ENCODE data around the gene DCTN4. TPM values are rescaled to one million over a fixed set of nuclear protein-coding genes. Genes with fewer than 3 reads are reported as not detected.

Gene DCTN4
- total and polyA plus RNA-seq, 2 of the 8 experiments (the other 6 are each of a cell fraction or from before 2014, with no cell fraction given), result 20.5 to 42.7 TPM

DNA sequence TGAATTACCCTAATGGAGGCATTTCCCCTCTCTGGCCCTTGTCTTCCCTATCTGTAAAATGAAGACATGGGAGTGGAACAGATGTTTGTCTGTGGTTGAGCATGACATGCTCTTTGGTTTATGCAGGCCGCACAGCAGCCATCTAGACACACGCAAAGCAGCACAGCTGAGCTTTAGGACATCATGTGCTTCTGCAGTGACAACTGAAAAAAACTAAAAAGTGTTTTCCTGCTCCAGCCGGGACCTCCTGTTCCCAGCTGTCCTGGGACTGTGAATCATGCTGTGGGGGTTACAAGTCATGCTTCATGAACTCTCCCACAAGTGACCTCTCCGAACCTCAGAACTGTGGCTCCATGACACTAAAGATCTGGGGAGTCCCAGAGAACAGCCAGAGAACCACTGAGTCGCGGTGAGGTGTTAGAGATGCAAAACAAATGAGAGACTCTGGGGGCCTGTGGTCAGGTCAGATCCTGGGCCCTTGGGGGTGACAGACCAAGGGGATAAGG lies 21.4 kb upstream of the DCTN4 start:
- FAIRE-seq, result no peak
- no peaks in the 10 kb centered on the region for H3K79me2 ChIP-seq (ENCODE audit: control insufficient read depth in 1 of 2, insufficient read depth in 2 of 2, low read length in 2 of 2)
- H4K20me1 ChIP-seq (replicated peaks in 1 of 2; ENCODE audit: control insufficient read depth in 1 of 2, insufficient read depth in 2 of 2, low read length in 2 of 2), result no peaks in the 10 kb centered on the region
- 0 out of 8 replicates have a peak, but pooled peaks cover 0 to 3% (median 0%) of the 10 kb centered on the region in 4 experiments for H3K36me3 ChIP-seq (ENCODE audit: control insufficient read depth in 2 of 4, insufficient read depth in 4 of 4, low read length in 3 of 4)
- no peak overlapping the region for H4K8ac ChIP-seq (ENCODE audit: extremely low read depth, insufficient read depth, low read length)
- WGBS, 2 experiments (ENCODE audit: extremely low coverage in 1 of 2, insufficient coverage in 1 of 2, insufficient read length in 1 of 2, insufficient replicate concordance in 2 of 2, low coverage in 1 of 2, low lambda C conversion rate in 2 of 2, missing lambda C conversion rate in 1 of 2), result 91% methylated on average over 6 of the region's 6 CpGs; no CpG with 5 or more reads in 1 of the 2 experiments
- no peaks in the 10 kb centered on the region; a peak in 1 of 4 replicates for H3K9me3 ChIP-seq (ENCODE audit: insufficient read depth in 2 of 2, low read depth in 1 of 2, low read length in 1 of 2)
- H4K91ac ChIP-seq (replicated peaks; ENCODE audit: insufficient read length, low read length), result no peak overlapping the region
- H2BK5ac ChIP-seq (ENCODE audit: low read depth, low read length), result no peak overlapping the region
- no peaks in the 10 kb centered on the region for H3K79me1 ChIP-seq (ENCODE audit: low read depth, low read length)
- no peak overlapping the region for H2BK15ac ChIP-seq (ENCODE audit: low read length)
- 0 out of 2 replicates have a peak overlapping the region, but pooled peaks have one; percentile 1 for H2BK12ac ChIP-seq (ENCODE audit: low read depth, low read length)
- CTCF ChIA-PET (ENCODE audit: partially characterized antibody), result interaction anchor here (0.6 to 6.5 kb wide), 8 partner anchors 21 to 265 kb away, joined by 3 to 40 read pairs (median 8); partner anchors contain the start of genes DCTN4 and IRGM
- H2BK20ac ChIP-seq (ENCODE audit: low read length), result no peak overlapping the region
- no peak overlapping the region for H3K56ac ChIP-seq (replicated peaks; ENCODE audit: insufficient read length, low read depth, low read length)
- POLR2A ChIA-PET (ENCODE audit: partially characterized antibody), result interaction anchor here (1.5 to 2.1 kb wide), 3 partner anchors 10 to 331 kb away, joined by 7 to 10 read pairs (median 7); partner anchors contain the start of genes DCTN4 and RPS14
- H2AFZ ChIP-seq (ENCODE audit: low read length), result no peak overlapping the region
- no peak for TF ChIP-seq ZNF274 (IDR thresholded peaks at IDR 0.05; ENCODE audit: borderline replicate concordance, extremely low read depth, low read length)
- no peak for TF ChIP-seq KDM1A (IDR thresholded peaks at IDR 0.05; ENCODE audit: borderline replicate concordance, low read length)
- no peak for TF ChIP-seq SP2 (IDR thresholded peaks at IDR 0.05; ENCODE audit: low read length)
- no peak for TF ChIP-seq CTBP2 (IDR thresholded peaks at IDR 0.05; ENCODE audit: borderline replicate concordance, insufficient read depth, insufficient read length, low read length)
- no peak for TF ChIP-seq SP4 (IDR thresholded peaks at IDR 0.05; ENCODE audit: low read length)
- TF ChIP-seq GTF2F1 (IDR thresholded peaks at IDR 0.05; ENCODE audit: borderline replicate concordance, low read depth, low read length), result no peak
- TF ChIP-seq JUN (IDR thresholded peaks at IDR 0.05; ENCODE audit: low read depth, low read length), result no peak
- TF ChIP-seq, protein P1, sequence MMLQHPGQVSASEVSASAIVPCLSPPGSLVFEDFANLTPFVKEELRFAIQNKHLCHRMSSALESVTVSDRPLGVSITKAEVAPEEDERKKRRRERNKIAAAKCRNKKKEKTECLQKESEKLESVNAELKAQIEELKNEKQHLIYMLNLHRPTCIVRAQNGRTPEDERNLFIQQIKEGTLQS (IDR thresholded peaks at IDR 0.05; ENCODE audit: insufficient read depth, low read depth, low read length), result no peak
- no peak overlapping the region for H3K4ac ChIP-seq (replicated peaks; ENCODE audit: insufficient read length, low read depth, low read length)
- H3K9ac ChIP-seq (replicated peaks in 1 of 4; ENCODE audit: extremely low read depth in 1 of 4, low read depth in 3 of 4, low read length in 3 of 4), result no peak overlapping the region
- peak overlapping the region in 1 of 4 experiments; percentile 80; a peak in 1 of 8 replicates for H3K4me3 ChIP-seq (ENCODE audit: extremely low read depth in 1 of 4, insufficient read depth in 2 of 4, low read depth in 3 of 4, low read length in 4 of 4)
- no peak overlapping the region for H2BK120ac ChIP-seq (replicated peaks; ENCODE audit: low read depth, low read length)
- no peak overlapping the region for H3K23ac ChIP-seq (ENCODE audit: insufficient read length)
- no peak overlapping the region for H2AK5ac ChIP-seq (ENCODE audit: low read depth, low read length)
- H4K5ac ChIP-seq (ENCODE audit: insufficient read length, low read depth, low read length), result no peak overlapping the region
- peaks cover 0 to 8% (median 0%) of the 10 kb centered on the region in 4 experiments; a peak in 3 of 7 replicates for H3K27me3 ChIP-seq (replicated peaks in 1 of 4; ENCODE audit: control insufficient read depth in 3 of 4, extremely low read depth in 1 of 4, insufficient read depth in 3 of 4, low read length in 3 of 4)
- no peak overlapping the region for H3K18ac ChIP-seq (ENCODE audit: extremely low read depth, low read length)
- no peak overlapping the region for H3K14ac ChIP-seq (ENCODE audit: insufficient read length)
- peaks cover 6 to 19% (median 10%) of the 10 kb centered on the region in 4 experiments; a peak in 5 of 7 replicates for H3K4me1 ChIP-seq (replicated peaks in 1 of 4; ENCODE audit: control insufficient read depth in 3 of 4, insufficient read depth in 4 of 4, low read length in 3 of 4)
- H3K4me2 ChIP-seq (ENCODE audit: insufficient read depth in 1 of 2, low read depth in 2 of 2, low read length in 2 of 2), result peak overlapping the region; percentile 68 to 92; a peak in 2 of 4 replicates
- DNase-seq (ENCODE audit: low read depth in 1 of 2, low spot score in 2 of 2), result no peak
- no peak overlapping the region for H3K27ac ChIP-seq (ENCODE audit: low read depth, low read length)
- H3K23me2 ChIP-seq (ENCODE audit: low read depth, low read length), result peaks cover 7% of the 10 kb centered on the region; the same call in 1 of the 2 replicates

Data from H1 (cell line).